HepG2 (cell line): ENCODE measurements around the gene P3H4. TPM values are rescaled to one million over a fixed set of nuclear protein-coding genes. Genes with fewer than 3 reads are reported as not detected.

ENCODE experiments used
- ATM ChIP-seq: fragments of 450-650 bp; IDR thresholded peaks from 2 replicates; pipeline ENCODE4 v1.7.1; 2017; ENCODE audit warnings: mild to moderate bottlenecking, borderline replicate concordance
- FOXJ3 ChIP-seq: sonication (generic); formaldehyde crosslinking; IDR thresholded peaks from 2 replicates; pipeline ENCODE4 v1.4.0; 2020; ENCODE audit warnings: missing genetic modification reagents, mild to moderate bottlenecking, borderline replicate concordance
- HOXA9 ChIP-seq: sonication (generic); formaldehyde crosslinking; IDR thresholded peaks from 2 replicates; pipeline ENCODE4 v1.8.1; 2022; ENCODE audit warnings: missing genetic modification reagents, mild to moderate bottlenecking, moderate library complexity, borderline replicate concordance
- IRX3 ChIP-seq: sonication (generic); formaldehyde crosslinking; IDR thresholded peaks from 2 replicates; pipeline ENCODE4 v1.8.1; 2023; ENCODE audit warnings: mild to moderate bottlenecking, low read depth, missing genetic modification reagents, borderline replicate concordance
- MXD4 ChIP-seq: IDR thresholded peaks from 2 replicates; pipeline ENCODE4 v1.6.1; 2016; ENCODE audit warnings: mild to moderate bottlenecking, missing biosample characterization, missing genetic modification reagents
- PBX3 ChIP-seq: sonication (generic); formaldehyde crosslinking; IDR thresholded peaks from 2 replicates; pipeline ENCODE4 v1.8.1; 2023; ENCODE audit warnings: missing genetic modification reagents, inconsistent platforms, borderline replicate concordance
- SP2 ChIP-seq: sonication (generic); formaldehyde crosslinking; IDR thresholded peaks from 2 replicates; pipeline ENCODE4 v1.5.1; 2020; ENCODE audit warnings: mild to moderate bottlenecking, missing genetic modification reagents
- WIZ ChIP-seq: sonication (generic); formaldehyde crosslinking; IDR thresholded peaks from 2 replicates; pipeline ENCODE4 v1.5.1; 2020; ENCODE audit warnings: mild to moderate bottlenecking, missing genetic modification reagents
- ZBTB44 ChIP-seq: sonication (generic); formaldehyde crosslinking; IDR thresholded peaks from 2 replicates; pipeline ENCODE4 v1.4.0; 2020; ENCODE audit warnings: missing genetic modification reagents
- ZNF552 ChIP-seq: sonication (generic); formaldehyde crosslinking; IDR thresholded peaks from 2 replicates; pipeline ENCODE4 v1.9.0; 2022; ENCODE audit warnings: missing genetic modification reagents, mild to moderate bottlenecking, borderline replicate concordance
- ZNF768 ChIP-seq: sonication (generic); formaldehyde crosslinking; IDR thresholded peaks from 2 replicates; pipeline ENCODE4 v1.4.0; 2020; ENCODE audit warnings: missing genetic modification reagents
- polyA plus RNA-seq, 8 experiments: library from polyadenylated mRNA; depleted of rRNA in 3 of 8; stranded (reverse) in 7 of 8; unstranded in 1 of 8; fragments of >200 nt; fragmentation: Illumina TruSeq in 4 of 8; extraction: Trizol in 4 of 8; gene quantifications; 2 replicates each; pipeline versions ENCODE4 v1.2.1 to v1.2.3, GENCODE V29; 2011 to 2016; ENCODE audit warnings: low read depth in 4 of 8, missing spikeins in 1 of 8, mixed read lengths in 1 of 8; ENCODE audit not compliant: insufficient read depth in 1 of 8
- total RNA-seq, 5 experiments: library from RNA; depleted of rRNA; stranded (reverse); fragments of >200 nt; fragmentation: Illumina TruSeq; extraction: Trizol; gene quantifications; 2 replicates each; pipeline ENCODE4 v1.2.3, GENCODE V29; 2016; ENCODE audit warnings: low read depth in 1 of 5
- TF ChIP-seq, protein P1 (sequence below): sonication (generic); formaldehyde crosslinking; IDR thresholded peaks from 2 replicates; pipeline ENCODE4 v1.4.0; 2020; ENCODE audit warnings: missing genetic modification reagents
- TF ChIP-seq, protein P2 (sequence below): sonication (generic); formaldehyde crosslinking; IDR thresholded peaks from 2 replicates; pipeline ENCODE4 v1.5.0; 2020; ENCODE audit warnings: missing genetic modification reagents, mild to moderate bottlenecking, borderline replicate concordance
- TF ChIP-seq, protein P3 (sequence below): sonication (generic); formaldehyde crosslinking; IDR thresholded peaks from 2 replicates; pipeline ENCODE4 v1.8.0; 2022; ENCODE audit warnings: missing genetic modification reagents, mild to moderate bottlenecking, moderate library complexity, borderline replicate concordance
- TF ChIP-seq, protein P4 (sequence below), 2 experiments: IDR thresholded peaks; 2 replicates each; pipeline ENCODE4 v1.6.1; 2011 to 2012; ENCODE audit warnings: low read length in 2 of 2, borderline replicate concordance in 1 of 2, low read depth in 1 of 2, mild to moderate bottlenecking in 1 of 2, moderate library complexity in 1 of 2

The P3H4 gene
- total and polyA plus RNA-seq, 2 of the 13 experiments (the other 11 are each of a cell fraction or from before 2014, with no cell fraction given): 37.1 to 50.6 TPM

DNA sequence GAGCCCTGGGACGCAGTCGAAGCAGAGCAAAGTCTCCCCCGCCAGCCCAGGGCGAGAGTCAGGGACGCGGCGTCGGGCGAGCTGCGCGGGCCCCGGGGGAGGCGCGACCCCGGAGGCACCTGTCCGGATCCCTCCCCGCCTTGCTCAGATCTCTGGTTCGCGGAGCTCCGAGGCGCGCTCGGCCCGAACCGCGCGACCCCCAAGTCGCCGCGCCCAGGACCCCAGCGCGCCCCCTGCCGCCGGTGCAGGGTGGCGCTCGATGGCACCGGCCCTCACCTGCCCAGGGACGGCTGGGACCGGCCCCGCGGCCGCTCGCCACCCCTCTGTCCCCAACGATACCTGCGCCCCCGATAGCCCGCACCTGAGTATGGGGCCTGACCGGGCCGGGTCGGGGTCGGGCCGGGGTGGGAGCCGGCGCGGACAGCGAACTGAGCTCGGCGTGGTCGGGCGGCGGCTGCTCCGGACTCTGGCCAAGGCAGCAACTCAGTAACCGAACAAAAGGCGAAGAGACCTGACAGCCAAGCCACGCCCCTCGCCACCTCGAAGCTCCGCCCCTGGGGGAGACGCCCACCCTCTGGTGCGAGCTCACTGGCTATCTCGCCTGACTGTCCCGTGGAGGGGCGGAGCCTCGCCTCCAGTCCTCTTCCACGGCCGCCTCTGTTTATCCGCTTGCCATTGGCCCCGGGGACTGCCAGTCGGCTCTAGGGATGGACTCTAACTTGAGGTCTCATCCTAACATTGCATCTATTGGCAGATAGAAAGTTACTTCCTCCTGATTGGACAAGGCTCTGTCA is 25.3 kb downstream of the P3H4 start, which contains the start of gene JUP (continued):
- TF ChIP-seq HOXA9 (CRISPR knock-in tag) (no peak), SP2 (CRISPR knock-in tag) (peak; percentile 97), PBX3 (peak; percentile 97; the same call in 1 of the 2 replicates), ZNF552 (CRISPR knock-in tag) (0 out of 2 replicates have a peak, but pooled peaks have one; percentile 47), ZNF768 (CRISPR knock-in tag) (peak; percentile 63; the same call in 1 of the 2 replicates), IRX3 (CRISPR knock-in tag) (peak; percentile 93; the same call in 1 of the 2 replicates), ZBTB44 (CRISPR knock-in tag) (peak; percentile 84; the same call in 1 of the 2 replicates), FOXJ3 (CRISPR knock-in tag) (no peak), WIZ (CRISPR knock-in tag) (0 out of 2 replicates have a peak, but pooled peaks have one; percentile 82), ATM (no peak), MXD4 (peak; percentile 82)
- TF ChIP-seq, protein P1, sequence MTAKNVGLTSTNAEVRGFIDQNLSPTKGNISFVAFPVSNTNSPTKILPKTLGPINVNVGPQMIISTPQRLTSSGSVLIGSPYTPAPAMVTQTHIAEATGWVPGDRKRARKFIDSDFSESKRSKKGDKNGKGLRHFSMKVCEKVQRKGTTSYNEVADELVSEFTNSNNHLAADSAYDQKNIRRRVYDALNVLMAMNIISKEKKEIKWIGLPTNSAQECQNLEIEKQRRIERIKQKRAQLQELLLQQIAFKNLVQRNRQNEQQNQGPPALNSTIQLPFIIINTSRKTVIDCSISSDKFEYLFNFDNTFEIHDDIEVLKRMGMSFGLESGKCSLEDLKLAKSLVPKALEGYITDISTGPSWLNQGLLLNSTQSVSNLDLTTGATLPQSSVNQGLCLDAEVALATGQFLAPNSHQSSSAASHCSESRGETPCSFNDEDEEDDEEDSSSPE (CRISPR knock-in tag): peak; percentile 39; the same call in 1 of the 2 replicates
- TF ChIP-seq, protein P2, sequence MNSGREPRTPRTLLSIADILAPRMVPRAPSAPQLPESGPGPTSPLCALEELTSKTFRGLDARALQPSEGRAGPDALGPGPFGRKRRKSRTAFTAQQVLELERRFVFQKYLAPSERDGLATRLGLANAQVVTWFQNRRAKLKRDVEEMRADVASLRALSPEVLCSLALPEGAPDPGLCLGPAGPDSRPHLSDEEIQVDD (CRISPR knock-in tag): no peak
- TF ChIP-seq, protein P3, sequence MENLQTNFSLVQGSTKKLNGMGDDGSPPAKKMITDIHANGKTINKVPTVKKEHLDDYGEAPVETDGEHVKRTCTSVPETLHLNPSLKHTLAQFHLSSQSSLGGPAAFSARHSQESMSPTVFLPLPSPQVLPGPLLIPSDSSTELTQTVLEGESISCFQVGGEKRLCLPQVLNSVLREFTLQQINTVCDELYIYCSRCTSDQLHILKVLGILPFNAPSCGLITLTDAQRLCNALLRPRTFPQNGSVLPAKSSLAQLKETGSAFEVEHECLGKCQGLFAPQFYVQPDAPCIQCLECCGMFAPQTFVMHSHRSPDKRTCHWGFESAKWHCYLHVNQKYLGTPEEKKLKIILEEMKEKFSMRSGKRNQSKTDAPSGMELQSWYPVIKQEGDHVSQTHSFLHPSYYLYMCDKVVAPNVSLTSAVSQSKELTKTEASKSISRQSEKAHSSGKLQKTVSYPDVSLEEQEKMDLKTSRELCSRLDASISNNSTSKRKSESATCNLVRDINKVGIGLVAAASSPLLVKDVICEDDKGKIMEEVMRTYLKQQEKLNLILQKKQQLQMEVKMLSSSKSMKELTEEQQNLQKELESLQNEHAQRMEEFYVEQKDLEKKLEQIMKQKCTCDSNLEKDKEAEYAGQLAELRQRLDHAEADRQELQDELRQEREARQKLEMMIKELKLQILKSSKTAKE (CRISPR knock-in tag): no peak
- TF ChIP-seq, protein P4, sequence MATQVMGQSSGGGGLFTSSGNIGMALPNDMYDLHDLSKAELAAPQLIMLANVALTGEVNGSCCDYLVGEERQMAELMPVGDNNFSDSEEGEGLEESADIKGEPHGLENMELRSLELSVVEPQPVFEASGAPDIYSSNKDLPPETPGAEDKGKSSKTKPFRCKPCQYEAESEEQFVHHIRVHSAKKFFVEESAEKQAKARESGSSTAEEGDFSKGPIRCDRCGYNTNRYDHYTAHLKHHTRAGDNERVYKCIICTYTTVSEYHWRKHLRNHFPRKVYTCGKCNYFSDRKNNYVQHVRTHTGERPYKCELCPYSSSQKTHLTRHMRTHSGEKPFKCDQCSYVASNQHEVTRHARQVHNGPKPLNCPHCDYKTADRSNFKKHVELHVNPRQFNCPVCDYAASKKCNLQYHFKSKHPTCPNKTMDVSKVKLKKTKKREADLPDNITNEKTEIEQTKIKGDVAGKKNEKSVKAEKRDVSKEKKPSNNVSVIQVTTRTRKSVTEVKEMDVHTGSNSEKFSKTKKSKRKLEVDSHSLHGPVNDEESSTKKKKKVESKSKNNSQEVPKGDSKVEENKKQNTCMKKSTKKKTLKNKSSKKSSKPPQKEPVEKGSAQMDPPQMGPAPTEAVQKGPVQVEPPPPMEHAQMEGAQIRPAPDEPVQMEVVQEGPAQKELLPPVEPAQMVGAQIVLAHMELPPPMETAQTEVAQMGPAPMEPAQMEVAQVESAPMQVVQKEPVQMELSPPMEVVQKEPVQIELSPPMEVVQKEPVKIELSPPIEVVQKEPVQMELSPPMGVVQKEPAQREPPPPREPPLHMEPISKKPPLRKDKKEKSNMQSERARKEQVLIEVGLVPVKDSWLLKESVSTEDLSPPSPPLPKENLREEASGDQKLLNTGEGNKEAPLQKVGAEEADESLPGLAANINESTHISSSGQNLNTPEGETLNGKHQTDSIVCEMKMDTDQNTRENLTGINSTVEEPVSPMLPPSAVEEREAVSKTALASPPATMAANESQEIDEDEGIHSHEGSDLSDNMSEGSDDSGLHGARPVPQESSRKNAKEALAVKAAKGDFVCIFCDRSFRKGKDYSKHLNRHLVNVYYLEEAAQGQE (IDR thresholded peaks at IDR 0.05; ENCODE audit: borderline replicate concordance in 1 of 2, low read depth in 1 of 2, low read length in 2 of 2): no peak
